ENCODE measurements around the gene VASN. TPM values are rescaled to one million over a fixed set of nuclear protein-coding genes. Genes with fewer than 3 reads are reported as not detected.
"Not testable (repeated sequence)": the region's sequence is repeated elsewhere in the genome, so short reads cannot be mapped to it uniquely, and the experiment has no call there.

The VASN gene
- total RNA-seq, 2 experiments from 2014 or later: not detected

DNA sequence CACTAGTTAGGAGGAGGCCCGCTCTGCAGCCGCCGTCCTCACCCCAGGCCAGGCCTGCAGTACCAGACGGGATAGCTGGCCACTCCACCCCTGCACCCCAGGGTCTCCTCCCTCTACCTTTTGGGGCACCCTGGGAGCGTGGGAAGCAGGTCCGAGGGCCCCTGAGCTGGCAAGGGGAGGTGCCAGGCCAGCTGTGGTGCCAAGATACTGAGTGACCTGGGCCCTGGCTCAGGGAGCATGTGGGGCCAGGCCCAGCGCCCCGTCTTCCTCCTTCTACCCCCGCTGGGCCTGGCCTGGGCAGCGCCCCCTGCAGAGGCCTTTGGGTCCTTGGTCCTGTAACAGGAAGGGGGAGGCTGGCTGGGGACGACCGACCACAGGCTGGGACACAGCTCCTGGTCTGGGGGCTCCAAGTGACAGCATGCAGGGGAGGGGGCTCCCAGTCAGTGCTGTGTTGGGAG lies 33.5 kb upstream of the VASN start:
- ATAC-seq: no peak
- POLR2A ChIA-PET: no interaction called here
- no peaks in the 10 kb centered on the region for H3K9me3 Mint-ChIP-seq (ENCODE audit: low read depth)
- H3K27ac Mint-ChIP-seq: no peak overlapping the region
- CTCF ChIA-PET: no interaction called here
- no peaks in the 10 kb centered on the region for H3K27me3 Mint-ChIP-seq
- H3K4me1 Mint-ChIP-seq: no peaks in the 10 kb centered on the region
- no peak overlapping the region for H3K4me3 Mint-ChIP-seq
- no peak for DNase-seq
- no peaks in the 10 kb centered on the region for H3K36me3 Mint-ChIP-seq (ENCODE audit: low read depth)
- intact Hi-C loops (cut with DNase I, micrococcal nuclease): no loop called here

DNA sequence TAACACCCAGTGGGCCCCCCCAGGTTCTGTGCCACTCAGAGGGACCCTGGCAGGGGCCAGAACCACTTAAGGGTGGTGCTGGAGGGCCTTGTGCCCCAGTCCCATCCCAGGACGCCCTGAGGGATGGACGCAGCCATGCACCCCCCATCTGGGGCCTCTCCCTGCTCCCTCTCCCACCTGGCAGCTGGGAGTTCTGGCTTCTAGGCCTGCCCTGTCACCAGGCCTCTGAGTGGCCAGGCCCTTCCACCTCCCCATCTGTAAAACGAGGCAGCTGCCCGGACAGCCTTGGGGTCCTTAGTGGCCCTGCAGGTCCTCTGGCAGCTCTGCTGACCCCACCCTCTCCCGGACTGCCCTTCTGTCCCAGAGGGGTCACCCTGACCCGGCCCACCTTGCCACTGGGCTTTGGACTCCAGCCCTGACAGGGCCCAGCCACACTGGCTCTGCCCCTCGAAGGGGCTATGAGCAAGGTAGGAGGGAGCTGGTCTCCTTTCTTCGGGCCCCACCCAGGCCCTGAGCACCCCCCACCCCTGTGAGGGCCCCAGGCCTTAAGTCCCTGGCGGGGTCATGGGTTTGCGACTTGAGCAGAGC lies 32.8 kb upstream of the VASN start:
- H3K27me3 Mint-ChIP-seq: no peaks in the 10 kb centered on the region
- ChIA-PET POLR2A (no interaction called here), CTCF (interaction anchor here (0.9 kb wide), 1 partner anchor 64 kb away, joined by 3 read pairs; no protein-coding TSS in a partner anchor)
- H3K36me3 Mint-ChIP-seq (ENCODE audit: low read depth): no peaks in the 10 kb centered on the region
- ATAC-seq (no peak), DNase-seq (no peak)
- no peaks in the 10 kb centered on the region for H3K9me3 Mint-ChIP-seq (ENCODE audit: low read depth)
- H3K27ac Mint-ChIP-seq: no peak overlapping the region
- intact Hi-C loops (cut with DNase I, micrococcal nuclease): no loop called here
- H3K4me1 Mint-ChIP-seq: no peaks in the 10 kb centered on the region
- no peak overlapping the region for H3K4me3 Mint-ChIP-seq

DNA sequence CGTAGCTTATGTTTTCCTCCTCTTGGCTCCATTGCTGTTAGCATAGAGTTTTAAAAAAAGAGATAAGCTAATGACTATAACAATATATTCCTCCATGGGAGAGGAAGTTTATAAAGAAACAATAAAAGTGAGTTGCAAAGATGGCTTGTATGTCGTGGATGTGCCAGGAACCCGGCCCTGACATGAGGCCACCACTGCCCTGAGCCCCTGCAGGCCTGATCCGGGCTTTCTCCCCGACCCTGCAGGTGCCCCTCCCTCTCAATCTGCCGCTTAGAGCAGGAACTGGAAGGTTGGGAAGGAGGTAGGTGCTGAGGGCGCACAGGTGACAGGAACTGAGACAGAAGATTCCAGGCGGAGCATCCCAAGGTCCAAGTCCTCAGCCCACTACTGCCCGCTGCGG lies 32.2 kb upstream of the VASN start:
- Mint-ChIP-seq H3K4me3 (no peak overlapping the region), H3K4me1 (no peaks in the 10 kb centered on the region), H3K27ac (no peak overlapping the region), H3K27me3 (no peaks in the 10 kb centered on the region), H3K36me3 (ENCODE audit: low read depth) (no peaks in the 10 kb centered on the region), H3K9me3 (ENCODE audit: low read depth) (no peaks in the 10 kb centered on the region)
- DNase-seq: no peak
- ChIA-PET CTCF (interaction anchor here (0.7 to 0.9 kb wide), 2 partner anchors 28 to 63 kb away, joined by 3 read pairs; no protein-coding TSS in a partner anchor), POLR2A (no interaction called here)
- ATAC-seq: no peak
- intact Hi-C loops (cut with DNase I, micrococcal nuclease): no loop called here

DNA sequence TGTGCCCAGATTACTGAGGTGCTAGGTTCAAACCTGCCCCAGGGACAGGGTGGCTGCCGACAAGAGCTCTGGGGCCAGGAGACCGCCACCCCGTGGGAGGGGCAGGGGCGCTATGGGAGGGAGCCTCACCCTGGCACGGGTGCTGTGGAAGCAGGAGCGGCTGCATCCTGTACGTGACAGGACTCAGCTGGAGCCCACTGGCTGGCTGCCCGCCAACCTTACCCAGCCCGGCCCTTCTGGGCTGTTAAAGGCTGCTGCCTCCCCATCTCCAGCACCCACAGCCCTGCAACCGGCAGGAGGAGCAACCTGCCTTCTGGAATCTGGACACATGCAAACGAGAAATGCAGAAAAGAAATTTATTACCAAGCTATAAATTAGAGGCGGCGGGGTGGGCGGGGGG lies 31.7 kb upstream of the VASN start:
- ChIA-PET POLR2A (no interaction called here), CTCF (interaction anchor here (0.5 to 0.7 kb wide), 2 partner anchors 29 to 496 kb away, joined by 3 read pairs; no protein-coding TSS in a partner anchor)
- ATAC-seq (no peak), DNase-seq (no peak)
- Mint-ChIP-seq H3K36me3 (ENCODE audit: low read depth) (no peaks in the 10 kb centered on the region), H3K4me1 (no peaks in the 10 kb centered on the region), H3K4me3 (no peak overlapping the region), H3K27me3 (no peaks in the 10 kb centered on the region), H3K9me3 (ENCODE audit: low read depth) (no peaks in the 10 kb centered on the region), H3K27ac (no peak overlapping the region)
- intact Hi-C loops (cut with DNase I, micrococcal nuclease): no loop called here

DNA sequence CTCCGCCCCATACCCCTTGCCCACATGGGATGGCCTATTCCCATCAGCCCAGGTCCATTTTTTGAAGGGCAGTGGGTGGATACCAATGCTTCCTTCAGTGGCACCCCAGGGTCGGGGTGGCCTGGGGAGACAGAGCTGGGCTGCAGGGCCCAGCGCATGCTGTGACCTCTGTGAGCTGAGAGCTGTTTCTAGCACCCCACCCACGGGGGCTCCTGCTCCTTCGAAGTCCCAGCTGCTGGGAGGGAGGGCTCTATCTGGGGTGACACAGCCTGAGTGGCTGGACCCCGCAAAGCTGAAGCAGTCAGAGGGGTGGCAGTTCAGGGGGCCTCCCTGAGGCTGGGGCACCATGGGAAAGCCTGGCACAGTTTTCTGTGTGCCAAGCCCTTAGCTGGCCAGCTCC lies 31.2 kb upstream of the VASN start:
- no peak for ATAC-seq
- CTCF ChIA-PET: interaction anchor here (0.5 to 1.1 kb wide), 2 partner anchors 62 to 497 kb away, joined by 3 to 6 read pairs; no protein-coding TSS in a partner anchor
- Mint-ChIP-seq H3K27me3 (no peaks in the 10 kb centered on the region), H3K27ac (no peak overlapping the region), H3K4me3 (no peak overlapping the region), H3K4me1 (no peaks in the 10 kb centered on the region), H3K9me3 (ENCODE audit: low read depth) (no peaks in the 10 kb centered on the region), H3K36me3 (ENCODE audit: low read depth) (no peaks in the 10 kb centered on the region)
- DNase-seq: no peak
- POLR2A ChIA-PET: no interaction called here
- intact Hi-C loops (cut with DNase I, micrococcal nuclease): no loop called here

DNA sequence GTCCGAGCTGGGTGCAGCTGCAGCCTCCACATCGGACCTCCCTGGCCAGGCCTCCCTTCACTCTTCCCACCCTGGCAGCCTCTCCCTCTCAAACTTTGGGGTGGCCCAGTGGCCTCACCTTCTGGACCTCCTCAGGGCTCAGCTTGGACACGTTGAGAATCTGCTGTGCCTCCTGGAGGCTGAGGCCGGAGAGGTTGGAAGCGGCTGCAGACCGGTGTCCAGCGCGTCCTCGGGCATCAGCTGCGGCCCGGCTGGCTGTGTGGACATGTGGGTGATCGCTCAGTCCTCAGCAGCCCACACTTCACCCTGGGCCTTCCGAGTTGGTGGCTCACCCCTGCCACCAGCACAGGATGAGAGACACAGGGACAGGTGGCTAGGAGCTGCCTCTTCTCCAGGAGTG lies 30.4 kb upstream of the VASN start:
- intact Hi-C loops (cut with DNase I, micrococcal nuclease): no loop called here
- ATAC-seq: no peak
- no peak overlapping the region for H3K4me3 Mint-ChIP-seq
- no peaks in the 10 kb centered on the region for H3K4me1 Mint-ChIP-seq
- H3K27ac Mint-ChIP-seq: no peak overlapping the region
- no peaks in the 10 kb centered on the region for H3K36me3 Mint-ChIP-seq (ENCODE audit: low read depth)
- CTCF ChIA-PET: interaction anchor here (1.1 kb wide), 1 partner anchor 61 kb away, joined by 6 read pairs; no protein-coding TSS in a partner anchor
- no peaks in the 10 kb centered on the region for H3K27me3 Mint-ChIP-seq
- H3K9me3 Mint-ChIP-seq (ENCODE audit: low read depth): no peaks in the 10 kb centered on the region
- no peak for DNase-seq
- POLR2A ChIA-PET: no interaction called here

DNA sequence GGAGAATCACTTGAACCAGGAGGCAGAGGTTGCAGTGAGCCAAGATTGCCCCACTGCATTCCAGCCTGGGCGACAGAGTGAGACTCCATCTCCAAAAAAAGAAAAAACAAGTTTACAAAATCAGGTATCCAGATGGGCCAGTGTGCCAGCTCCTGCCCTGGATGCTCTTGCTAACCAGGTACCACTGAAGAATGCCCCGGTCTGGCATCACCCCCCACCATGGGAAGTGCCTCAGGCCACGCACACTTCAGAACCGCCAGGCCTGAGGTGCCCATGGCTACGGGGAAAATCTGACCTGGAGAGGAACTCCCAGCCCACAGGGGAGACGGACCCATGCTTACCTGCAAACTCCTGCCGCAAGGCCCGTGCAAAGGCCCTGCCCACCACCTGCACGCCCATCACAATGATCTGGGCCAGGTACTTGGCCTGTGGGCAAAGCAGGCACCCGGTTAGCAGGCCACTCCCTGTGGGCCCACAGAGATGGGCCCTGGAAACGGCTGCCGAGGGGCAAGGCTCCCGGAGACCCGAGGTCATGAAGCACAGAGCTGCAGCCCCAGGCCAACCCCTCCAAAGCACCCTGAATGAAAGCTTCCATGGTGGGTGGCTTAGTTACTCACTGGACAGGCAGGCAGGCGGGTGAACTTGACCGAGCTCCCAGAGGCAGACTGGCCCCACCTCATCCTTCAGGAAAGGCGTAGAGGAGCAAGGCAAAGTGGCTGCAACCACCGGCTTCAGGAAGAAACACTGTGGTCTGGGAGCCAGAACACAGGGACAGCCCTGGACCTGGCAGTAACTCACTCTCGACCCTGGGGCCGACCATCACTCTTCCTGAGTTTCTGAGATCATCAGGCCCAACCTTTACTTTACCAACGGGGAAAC lies 28.5 kb upstream of the VASN start:
- H3K4me1 Mint-ChIP-seq: peaks cover 3% of the 10 kb centered on the region
- H3K4me3 Mint-ChIP-seq: no peak overlapping the region
- intact Hi-C loops (cut with DNase I, micrococcal nuclease): no loop called here
- H3K9me3 Mint-ChIP-seq (ENCODE audit: low read depth): no peaks in the 10 kb centered on the region
- peaks cover under 1% of the 10 kb centered on the region for H3K36me3 Mint-ChIP-seq (ENCODE audit: low read depth)
- ChIA-PET CTCF (interaction anchor here (0.6 to 0.8 kb wide), 4 partner anchors 13 to 272 kb away, joined by 3 read pairs; partner anchors contain the start of gene UBALD1), POLR2A (no interaction called here)
- no peak for DNase-seq
- no peak for ATAC-seq
- no peak overlapping the region for H3K27ac Mint-ChIP-seq
- H3K27me3 Mint-ChIP-seq: no peaks in the 10 kb centered on the region

DNA sequence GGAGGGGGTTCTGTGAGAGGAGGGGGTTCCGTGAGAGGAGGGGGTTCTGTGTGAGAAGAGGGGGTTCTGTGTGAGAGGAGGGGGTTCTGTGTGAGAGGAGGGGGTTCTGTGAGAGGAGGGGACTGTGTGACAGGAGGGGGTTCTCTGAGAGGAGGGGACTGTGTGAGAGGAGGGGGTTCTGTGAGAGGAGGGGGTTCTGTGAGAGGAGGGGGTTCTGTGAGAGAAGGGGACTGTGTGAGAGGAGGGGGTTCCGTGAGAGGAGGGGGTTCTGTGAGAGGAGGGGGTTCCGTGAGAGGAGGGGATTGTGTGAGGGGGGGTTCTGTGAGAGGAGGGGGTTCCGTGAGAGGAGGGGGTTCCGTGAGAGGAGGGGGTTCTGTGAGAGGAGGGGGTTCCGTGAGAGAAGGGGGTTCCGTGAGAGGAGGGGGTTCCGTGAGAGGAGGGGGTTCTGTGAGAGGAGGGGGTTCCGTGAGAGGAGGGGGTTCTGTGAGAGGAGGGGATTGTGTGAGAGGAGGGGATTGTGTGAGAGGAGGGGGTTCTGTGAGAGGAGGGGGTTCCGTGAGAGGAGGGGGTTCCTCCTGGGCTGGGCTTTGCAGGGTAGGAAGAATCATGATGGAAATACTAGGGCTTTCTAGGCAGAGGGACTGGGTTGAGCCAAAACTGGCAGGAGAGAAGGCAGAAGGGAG lies 27.2 kb upstream of the VASN start:
- H3K27ac Mint-ChIP-seq; ATAC-seq; H3K4me1 Mint-ChIP-seq; H3K4me3 Mint-ChIP-seq; H3K9me3 Mint-ChIP-seq (ENCODE audit: low read depth); DNase-seq; H3K36me3 Mint-ChIP-seq (ENCODE audit: low read depth); intact Hi-C loops (cut with DNase I, micrococcal nuclease); H3K27me3 Mint-ChIP-seq: not testable (repeated sequence)
- POLR2A ChIA-PET: interaction anchor here (0.5 kb wide), 1 partner anchor 13 kb away, joined by 3 read pairs; no protein-coding TSS in a partner anchor
- CTCF ChIA-PET: interaction anchor here (0.8 kb wide), 1 partner anchor 14 kb away, joined by 3 read pairs; no protein-coding TSS in a partner anchor

DNA sequence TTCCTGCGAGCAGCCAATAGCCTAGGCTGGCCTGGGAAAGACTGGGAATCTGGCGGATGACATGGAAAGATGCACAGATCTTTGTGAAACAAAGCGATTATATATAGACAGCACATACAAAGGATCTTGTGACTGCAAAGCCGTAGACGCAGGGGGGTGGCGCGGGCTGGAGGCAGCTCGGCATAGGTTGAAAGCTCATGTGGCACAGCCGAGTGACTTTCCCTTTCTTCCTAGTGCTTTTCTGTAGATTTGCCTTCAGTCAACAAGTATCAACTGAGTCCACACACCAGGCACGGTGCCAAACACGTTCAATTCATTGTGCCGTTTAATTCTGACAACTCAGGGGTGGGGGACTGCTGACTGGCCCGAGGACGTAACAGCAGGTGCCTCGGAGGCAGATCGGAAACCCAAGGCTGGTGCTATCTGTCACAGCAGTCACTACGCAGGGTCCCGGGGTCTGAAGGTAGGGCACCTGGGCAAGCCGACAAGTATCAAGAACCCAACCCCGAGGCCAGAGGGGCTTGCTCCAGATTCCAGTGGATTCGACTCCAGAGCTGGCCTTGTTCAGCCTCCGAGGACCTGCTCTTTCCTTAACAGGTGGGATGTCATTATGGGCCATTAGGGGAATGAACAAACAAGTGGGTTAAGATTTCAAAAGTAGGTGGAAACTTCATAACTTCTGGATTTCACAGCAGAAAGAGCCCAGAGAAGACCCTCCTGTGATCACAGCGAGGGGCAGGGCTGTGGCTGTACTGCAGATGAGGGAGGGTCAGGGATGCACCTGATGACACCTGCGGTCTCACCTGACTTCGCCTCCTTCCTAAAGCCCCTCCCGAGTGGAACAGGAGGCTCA lies 26.4 kb upstream of the VASN start:
- Mint-ChIP-seq H3K9me3 (ENCODE audit: low read depth) (no peaks in the 10 kb centered on the region), H3K27me3 (no peaks in the 10 kb centered on the region), H3K4me3 (no peak overlapping the region), H3K36me3 (ENCODE audit: low read depth) (peaks cover 5% of the 10 kb centered on the region), H3K4me1 (peaks cover 13% of the 10 kb centered on the region), H3K27ac (no peak overlapping the region)
- intact Hi-C loops (cut with DNase I, micrococcal nuclease): no loop called here
- DNase-seq: no peak
- no peak for ATAC-seq
- ChIA-PET POLR2A (interaction anchor here (0.5 to 1.1 kb wide), 2 partner anchors 10 to 13 kb away, joined by 3 to 7 read pairs; no protein-coding TSS in a partner anchor), CTCF (interaction anchor here (0.7 to 1.6 kb wide), 4 partner anchors 15 to 72 kb away, joined by 3 to 5 read pairs (median 3); no protein-coding TSS in a partner anchor)

DNA sequence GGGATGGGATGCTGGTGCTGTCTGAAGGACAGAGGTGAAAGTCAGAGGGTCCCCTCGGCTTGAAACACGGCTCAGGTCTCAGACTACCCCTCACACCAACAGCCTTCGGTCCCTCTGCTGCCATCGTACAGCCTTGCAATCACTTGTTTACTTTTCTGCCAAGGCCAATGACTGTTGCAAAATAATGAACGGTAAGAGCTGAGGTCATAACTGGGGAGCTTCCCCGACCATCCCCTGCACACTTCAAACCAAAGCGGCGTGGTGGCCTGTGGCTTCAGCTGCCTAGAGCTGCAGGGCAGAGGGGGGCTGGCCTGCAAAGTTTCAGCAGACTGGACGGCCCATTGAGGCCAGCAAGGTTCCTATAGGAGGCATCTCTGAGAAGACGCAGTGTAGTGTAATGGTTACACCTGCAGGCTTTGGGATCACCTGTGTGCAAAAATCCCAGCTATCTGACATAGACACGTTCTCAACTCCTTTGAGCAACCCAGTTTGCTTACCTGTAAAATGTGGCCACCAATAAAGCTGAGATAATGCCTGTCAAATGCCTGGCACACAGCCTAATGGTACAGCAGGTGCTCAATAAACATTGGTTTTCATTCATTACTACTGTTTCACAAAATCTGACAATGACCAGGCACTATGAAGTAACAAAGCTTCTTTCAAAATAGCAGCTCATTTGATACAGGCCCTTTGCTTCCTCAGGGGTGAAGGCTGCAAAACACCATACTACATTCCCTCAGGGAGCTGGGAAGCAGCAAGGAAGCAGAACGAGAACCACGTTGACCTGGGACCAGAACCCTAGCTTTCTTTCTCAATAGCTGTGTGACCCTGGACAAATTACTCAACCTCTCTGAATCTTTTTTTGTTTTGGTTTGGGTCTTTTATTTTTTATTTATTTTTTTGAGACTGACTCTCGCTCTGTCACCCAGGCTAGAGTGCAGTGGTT lies 25.5 kb upstream of the VASN start:
- intact Hi-C loops (cut with DNase I, micrococcal nuclease): no loop called here
- DNase-seq: no peak
- Mint-ChIP-seq H3K27me3 (no peaks in the 10 kb centered on the region), H3K27ac (no peak overlapping the region), H3K36me3 (ENCODE audit: low read depth) (peaks cover 7% of the 10 kb centered on the region), H3K4me1 (peaks cover 13% of the 10 kb centered on the region), H3K4me3 (no peak overlapping the region), H3K9me3 (ENCODE audit: low read depth) (no peaks in the 10 kb centered on the region)
- ATAC-seq: no peak
- ChIA-PET POLR2A (interaction anchor here (1.1 kb wide), 1 partner anchor 9 kb away, joined by 7 read pairs; no protein-coding TSS in a partner anchor), CTCF (interaction anchor here (0.6 to 1.6 kb wide), 5 partner anchors 16 to 73 kb away, joined by 3 to 5 read pairs (median 3); no protein-coding TSS in a partner anchor)

All from activated CD4-positive, alpha-beta T cell treated with anti-CD3 and anti-CD28 coated beads for 36 hours (primary cell).